Common myeloid progenitor, CD34-positive (primary cell): ENCODE measurements around the gene GNA12.

Experiments
- CTCF ChIA-PET: fragments of 350-600 bp; sonication (Branson Sonifier 250); formaldehyde crosslinking; loops from one replicate; lab custom pipeline; 2021; ENCODE audit warnings: antibody characterized with exemption; lab: Charles Lee
- POLR2A ChIA-PET: fragments of 350-600 bp; sonication (Branson Sonifier 250); formaldehyde crosslinking; loops from one replicate; lab custom pipeline; 2021; ENCODE audit warnings: antibody characterized with exemption; lab: Charles Lee
- DNase-seq, 3 donors: peaks; one replicate each; pipeline versions ENCODE4 v3.0.0 to v3.0.0-alpha.2; 2013
- H3K27ac ChIP-seq, 2 experiments: 1 replicate in 1 of 2; 2 replicates in 1 of 2; pipeline ENCODE4 v1.7.0; 2013; ENCODE audit warnings: inconsistent platforms in 2 of 2, low read length in 2 of 2, mild to moderate bottlenecking in 2 of 2, low read depth in 1 of 2, moderate library complexity in 1 of 2; ENCODE audit not compliant: severe bottlenecking in 2 of 2, insufficient read depth in 1 of 2, poor library complexity in 1 of 2
- H3K27me3 ChIP-seq, 5 experiments: replicated peaks in 2 of 5; 1 replicate in 3 of 5; 2 replicates in 2 of 5; pipeline versions ENCODE4 v1.6.1 to v1.7.0; 2013; ENCODE audit warnings: low read length in 4 of 5, mild to moderate bottlenecking in 2 of 5, moderate library complexity in 2 of 5, inconsistent platforms in 1 of 5; ENCODE audit not compliant: insufficient read depth in 5 of 5, control insufficient read depth in 4 of 5
- H3K36me3 ChIP-seq, 4 experiments: 1 replicate in 2 of 4; 2 replicates in 2 of 4; pipeline versions ENCODE4 v1.6.1 to v1.7.0; 2013; ENCODE audit warnings: low read length in 3 of 4, control low read depth in 1 of 4, mild to moderate bottlenecking in 1 of 4; ENCODE audit not compliant: control insufficient read depth in 4 of 4, insufficient read depth in 4 of 4
- H3K4me1 ChIP-seq, 4 experiments: 1 replicate in 3 of 4; 2 replicates in 1 of 4; pipeline versions ENCODE4 v1.6.1 to v1.7.1; 2013; ENCODE audit warnings: low read length in 3 of 4, mild to moderate bottlenecking in 3 of 4, control low read depth in 1 of 4, inconsistent platforms in 1 of 4, moderate library complexity in 1 of 4; ENCODE audit not compliant: control insufficient read depth in 4 of 4, insufficient read depth in 4 of 4; ENCODE audit errors: control extremely low read depth in 1 of 4
- H3K4me3 ChIP-seq, 7 experiments: 1 replicate in 4 of 7; 2 replicates in 3 of 7; pipeline versions ENCODE4 v1.5.1 to v1.7.0; 2013; ENCODE audit warnings: mild to moderate bottlenecking in 7 of 7, low read length in 6 of 7, moderate library complexity in 6 of 7, inconsistent platforms in 2 of 7, low read depth in 2 of 7, control low read depth in 1 of 7; ENCODE audit not compliant: insufficient read depth in 4 of 7, control insufficient read depth in 1 of 7; ENCODE audit errors: extremely low read depth in 1 of 7
- H3K9me3 ChIP-seq, 5 experiments: 1 replicate in 4 of 5; 2 replicates in 1 of 5; pipeline versions ENCODE4 v1.6.1 to v1.7.1; 2013; ENCODE audit warnings: low read length in 4 of 5, mild to moderate bottlenecking in 2 of 5, inconsistent platforms in 1 of 5, low read depth in 1 of 5, moderate library complexity in 1 of 5; ENCODE audit not compliant: control insufficient read depth in 4 of 5, insufficient read depth in 2 of 5; ENCODE audit errors: control extremely low read depth in 1 of 5
- WGBS: methylation state at CpG from one replicate; pipeline ENCODE4 v1.1.5; 2013; ENCODE audit not compliant: insufficient coverage; 5-methylcytosine and 5-hydroxymethylcytosine counted together

GNA12 gene

GRCh38 chr7:2710901-2711551 is 133.1 kb downstream of the GNA12 start:
- peaks cover 0 to 21% (median under 1%) of the 10 kb centered on the region in 4 experiments for H3K36me3 ChIP-seq
- no peaks in the 10 kb centered on the region for H3K27me3 ChIP-seq
- ChIA-PET POLR2A (interaction anchor here (0.8 to 2.7 kb wide), 4 partner anchors 10 to 26 kb away, joined by 3 to 21 read pairs (median 7); no protein-coding TSS in a partner anchor), CTCF (interaction anchor here (0.5 to 22.3 kb wide), 17 partner anchors 8 to 444 kb away, joined by 3 to 441 read pairs (median 9); partner anchors contain the start of gene AMZ1)
- H3K4me1 ChIP-seq: peaks cover 0 to 78% (median 67%) of the 10 kb centered on the region in 4 experiments
- H3K27ac ChIP-seq: no peak overlapping the region
- peak overlapping the region in 1 of 7 experiments; percentile 11 for H3K4me3 ChIP-seq
- H3K9me3 ChIP-seq: peaks cover 0 to 2% (median 0%) of the 10 kb centered on the region in 5 experiments
- peak in 2 of 3 donors; percentile 73 to 75 for DNase-seq
- 50% methylated on average over 2 of the region's 4 CpGs for WGBS

DNA sequence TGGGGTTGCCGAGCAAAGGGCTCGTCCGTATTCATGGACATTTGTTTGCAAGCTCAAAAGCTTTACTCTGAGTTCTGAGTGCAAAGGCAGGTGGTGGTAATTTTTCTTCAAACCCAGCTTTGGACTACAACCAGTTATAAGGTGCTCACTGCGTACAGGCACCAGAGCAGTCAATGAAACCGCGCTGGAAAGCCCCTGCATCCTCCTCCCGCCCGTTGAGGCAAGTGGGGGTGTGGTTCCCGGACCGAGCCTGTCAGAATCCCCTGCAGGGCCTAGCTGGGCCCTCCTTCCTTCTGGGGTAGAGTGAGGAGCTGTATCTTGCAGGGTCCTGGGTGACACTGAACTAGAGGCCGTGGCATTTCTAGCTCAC is 133.8 kb downstream of the GNA12 start:
- Histone ChIP-seq H3K27me3 (no peaks in the 10 kb centered on the region), H3K36me3 (peaks cover 0 to 21% (median under 1%) of the 10 kb centered on the region in 4 experiments), H3K4me1 (peaks cover 0 to 70% (median 59%) of the 10 kb centered on the region in 4 experiments), H3K27ac (no peak overlapping the region), H3K4me3 (peak overlapping the region in 2 of 7 experiments; percentile 36 to 65), H3K9me3 (peaks cover 0 to 2% (median 0%) of the 10 kb centered on the region in 5 experiments)
- ChIA-PET CTCF (interaction anchor here (0.5 to 22.3 kb wide), 25 partner anchors 9 to 441 kb away, joined by 3 to 441 read pairs (median 7); partner anchors contain the start of gene AMZ1), POLR2A (interaction anchor here (0.8 to 2.7 kb wide), 4 partner anchors 9 to 24 kb away, joined by 3 to 21 read pairs (median 8); no protein-coding TSS in a partner anchor)
- 94% methylated on average over 11 of the region's 11 CpGs for WGBS
- DNase-seq: no peak

DNA sequence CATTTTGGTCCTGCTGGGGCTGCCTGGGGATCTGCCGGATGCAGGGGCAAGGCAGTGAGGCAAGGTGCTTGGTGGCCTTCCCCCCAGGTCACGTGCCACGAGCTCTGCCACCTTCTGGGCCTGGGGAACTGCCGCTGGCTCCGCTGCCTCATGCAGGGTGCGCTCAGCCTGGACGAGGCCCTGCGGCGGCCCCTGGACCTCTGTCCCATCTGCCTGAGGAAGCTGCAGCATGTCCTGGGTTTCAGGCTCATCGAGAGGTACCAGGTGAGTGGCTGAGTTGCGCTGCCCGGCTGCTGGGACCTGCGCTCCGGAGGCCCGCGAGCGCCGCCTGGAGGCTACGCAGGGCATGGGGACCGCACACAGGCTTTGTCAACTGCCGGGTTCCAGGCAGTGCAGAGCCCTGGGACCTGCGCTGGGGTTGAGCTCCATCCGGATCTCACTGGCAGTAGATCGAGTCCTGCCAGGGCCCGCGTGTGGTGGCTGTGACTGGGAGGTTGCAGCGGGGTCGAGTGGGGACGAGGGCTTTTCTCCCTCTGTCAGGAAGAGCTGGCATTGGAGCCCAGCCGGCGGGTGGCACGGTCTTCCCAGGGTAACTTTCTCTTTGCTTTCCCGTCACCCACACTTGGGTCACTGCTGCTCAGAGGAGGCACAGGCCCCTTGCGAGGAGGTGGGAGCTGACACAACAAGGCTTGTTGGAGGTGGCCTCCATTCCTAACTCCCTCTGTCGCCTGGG is 134.4 kb downstream of the GNA12 start:
- CTCF ChIA-PET: interaction anchor here (0.8 to 22.3 kb wide), 27 partner anchors 9 to 261 kb away, joined by 3 to 441 read pairs (median 7); partner anchors contain the start of gene AMZ1
- 31% methylated on average over 32 of the region's 35 CpGs for WGBS
- peak; percentile 74 to 90 (median 87) for DNase-seq
- Histone ChIP-seq H3K9me3 (peaks cover 0 to 2% (median 0%) of the 10 kb centered on the region in 5 experiments), H3K36me3 (peaks cover 0 to 19% (median 0%) of the 10 kb centered on the region in 4 experiments), H3K27ac (no peak overlapping the region), H3K4me3 (peak overlapping the region in 2 of 7 experiments; percentile 36 to 65), H3K27me3 (no peaks in the 10 kb centered on the region), H3K4me1 (peaks cover 0 to 64% (median 54%) of the 10 kb centered on the region in 4 experiments)
- POLR2A ChIA-PET: interaction anchor here (1.0 to 2.7 kb wide), 3 partner anchors 9 to 25 kb away, joined by 5 to 21 read pairs (median 11); no protein-coding TSS in a partner anchor

- Histone ChIP-seq H3K27me3 (no peaks in the 10 kb centered on the region), H3K9me3 (peaks cover 0 to 2% (median 0%) of the 10 kb centered on the region in 5 experiments), H3K27ac (no peak overlapping the region), H3K4me1 (peaks cover 0 to 55% (median 44%) of the 10 kb centered on the region in 4 experiments), H3K36me3 (peaks cover 0 to 11% (median 0%) of the 10 kb centered on the region in 4 experiments), H3K4me3 (no peak overlapping the region)
- ChIA-PET CTCF (interaction anchor here (0.9 to 22.3 kb wide), 19 partner anchors 9 to 257 kb away, joined by 3 to 441 read pairs (median 8); partner anchors contain the start of gene AMZ1), POLR2A (interaction anchor here (2.2 to 2.7 kb wide), 2 partner anchors 10 to 26 kb away, joined by 11 to 21 read pairs; no protein-coding TSS in a partner anchor)
- 93% methylated on average over 20 of the region's 20 CpGs for WGBS
- no peak for DNase-seq
Observed at GRCh38 chr7:2708547-2709310, 135.4 kb downstream of the GNA12 start.

GRCh38 chr7:2708041-2708440 is 136.1 kb downstream of the GNA12 start:
- Histone ChIP-seq H3K36me3 (peaks cover 0 to 11% (median 0%) of the 10 kb centered on the region in 4 experiments), H3K27me3 (no peaks in the 10 kb centered on the region), H3K4me1 (peaks cover 0 to 48% (median 37%) of the 10 kb centered on the region in 4 experiments), H3K9me3 (peaks cover 0 to 2% (median 0%) of the 10 kb centered on the region in 5 experiments), H3K4me3 (no peak overlapping the region), H3K27ac (no peak overlapping the region)
- ChIA-PET CTCF (interaction anchor here (1.3 to 22.3 kb wide), 10 partner anchors 8 to 49 kb away, joined by 5 to 441 read pairs (median 35); partner anchors contain the start of gene AMZ1), POLR2A (no interaction called here)
- DNase-seq: no peak
- 96% methylated on average over 10 of the region's 10 CpGs for WGBS

DNA sequence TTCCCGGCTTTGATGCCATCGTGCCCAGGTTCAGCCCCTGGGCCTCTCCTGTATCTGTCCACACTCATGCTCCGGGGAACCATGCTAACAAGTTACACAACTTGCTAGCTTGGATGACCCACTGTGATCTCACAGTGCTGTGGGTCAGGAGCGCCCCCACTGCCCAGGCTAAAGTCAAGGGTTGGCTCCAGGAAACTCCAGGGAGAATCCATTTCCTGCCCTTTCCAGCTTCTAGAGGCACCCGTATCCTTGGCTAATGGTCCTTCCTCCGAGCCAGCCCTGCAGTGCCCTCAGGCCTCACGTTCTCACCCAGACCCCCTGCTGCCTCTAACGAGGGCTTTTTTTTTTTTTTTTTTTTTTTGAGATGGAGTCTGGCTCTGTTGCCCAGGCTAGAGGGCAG is 136.6 kb downstream of the GNA12 start:
- Histone ChIP-seq H3K9me3 (peaks cover 0 to 2% (median 0%) of the 10 kb centered on the region in 5 experiments), H3K4me3 (no peak overlapping the region), H3K36me3 (peaks cover 0 to 7% (median 0%) of the 10 kb centered on the region in 4 experiments), H3K27me3 (no peaks in the 10 kb centered on the region), H3K4me1 (peaks cover 0 to 46% (median 32%) of the 10 kb centered on the region in 4 experiments), H3K27ac (no peak overlapping the region)
- ChIA-PET CTCF (interaction anchor here (1.6 to 15.0 kb wide), 8 partner anchors 8 to 37 kb away, joined by 5 to 307 read pairs (median 22); partner anchors contain the start of gene AMZ1), POLR2A (no interaction called here)
- 100% methylated on average over 2 of the region's 8 CpGs for WGBS
- no peak for DNase-seq
